MM.1S (cell line): Measurements from ENCODE around the gene ACTL7A.

ENCODE experiments used
- CTCF ChIP-seq: fragments of 300-600 bp; sonication (generic); IDR thresholded peaks from 2 replicates; pipeline ENCODE4 v1.5.1; 2016; ENCODE audit warnings: antibody characterized with exemption, low read length, mixed read lengths
- EZH2 ChIP-seq: fragments of 300-600 bp; sonication (generic); optimal IDR thresholded peaks from 2 replicates; pipeline ENCODE3; 2017; ENCODE audit warnings: low read depth, mild to moderate bottlenecking, antibody characterized with exemption, low read length, mixed read lengths
- EZH2phosphoT487 ChIP-seq: fragments of 300-600 bp; sonication (generic); IDR thresholded peaks from 2 replicates; pipeline ENCODE4 v1.6.1; 2018; ENCODE audit warnings: antibody characterized with exemption, low read length

GRCh38 chr9:108832179-108832500 lies 29.9 kb upstream of the ACTL7A start:
- TF ChIP-seq CTCF = no peak
- no peak for TF ChIP-seq EZH2
- no peak for TF ChIP-seq EZH2phosphoT487
